Measurements from ENCODE around the gene CCM2.
A peak's percentile ranks its signal among the peaks of the same experiment; 100 is the strongest.

Gene CCM2

GRCh38 chr7:44967571-44968446 is 32.2 kb upstream of the CCM2 start:
- no peak for DNase-seq
- Histone ChIP-seq H3K79me2 (ENCODE audit: low read length) (no peaks in the 10 kb centered on the region), H4K20me1 (ENCODE audit: insufficient read depth, low read length) (no peaks in the 10 kb centered on the region), H3K27me3 (replicated peaks; ENCODE audit: insufficient read depth, low read length) (no peaks in the 10 kb centered on the region), H3K4me1 (ENCODE audit: low read length) (no peaks in the 10 kb centered on the region), H3K36me3 (replicated peaks; ENCODE audit: insufficient read depth, low read length) (no peaks in the 10 kb centered on the region), H3K9me2 (replicated peaks; ENCODE audit: insufficient read depth, low read length) (no peaks in the 10 kb centered on the region), H3F3A (ENCODE audit: insufficient read depth, low read length) (no peaks in the 10 kb centered on the region), H2AFZ (ENCODE audit: low read length) (no peak overlapping the region), H3K9me3 (replicated peaks; ENCODE audit: insufficient read depth, low read length) (no peaks in the 10 kb centered on the region), H3K27ac (ENCODE audit: low read length) (no peak overlapping the region), H3K4me2 (ENCODE audit: low read depth, low read length) (no peak overlapping the region), H3K9ac (ENCODE audit: low read length) (no peak overlapping the region), H3K4me3 (ENCODE audit: low read length) (no peak overlapping the region)
- TF ChIP-seq EZH2 (optimal IDR thresholded peaks at IDR 0.05; ENCODE audit: low read depth, low read length) (no peak), CTCF (IDR thresholded peaks at IDR 0.05; ENCODE audit: low read length) (peak; percentile 21)

- Histone ChIP-seq H4K20me1 (ENCODE audit: insufficient read depth, low read length) (no peaks in the 10 kb centered on the region), H3K4me2 (ENCODE audit: low read depth, low read length) (no peak overlapping the region)
Measured at GRCh38 chr7:44969049-44969700, 30.8 kb upstream of the CCM2 start.

GRCh38 chr7:44969701-44970522 is 30.1 kb upstream of the CCM2 start:
- Histone ChIP-seq H2AFZ (ENCODE audit: low read length) (no peak overlapping the region), H4K20me1 (ENCODE audit: insufficient read depth, low read length) (no peaks in the 10 kb centered on the region)
- TF ChIP-seq CTCF (IDR thresholded peaks at IDR 0.05; ENCODE audit: low read length), result no peak
- no peak for TF ChIP-seq EZH2 (optimal IDR thresholded peaks at IDR 0.05; ENCODE audit: low read depth, low read length)
- TF ChIP-seq EZH2phosphoT487 (IDR thresholded peaks at IDR 0.05; ENCODE audit: low read length), result no peak

More at GRCh38 chr7:44969049-44969700, 30.8 kb upstream of the CCM2 start:
- Histone ChIP-seq H3K9me3 (replicated peaks; ENCODE audit: insufficient read depth, low read length) (no peaks in the 10 kb centered on the region), H3K79me2 (ENCODE audit: low read length) (no peaks in the 10 kb centered on the region), H3K9me2 (replicated peaks; ENCODE audit: insufficient read depth, low read length) (no peaks in the 10 kb centered on the region), H3F3A (ENCODE audit: insufficient read depth, low read length) (no peaks in the 10 kb centered on the region), H3K4me1 (ENCODE audit: low read length) (peaks cover 4% of the 10 kb centered on the region; the same call in 1 of the 2 replicates), H3K36me3 (replicated peaks; ENCODE audit: insufficient read depth, low read length) (no peaks in the 10 kb centered on the region), H3K9ac (ENCODE audit: low read length) (no peak overlapping the region), H2AFZ (ENCODE audit: low read length) (no peak overlapping the region), H3K27ac (ENCODE audit: low read length) (no peak overlapping the region), H3K27me3 (replicated peaks; ENCODE audit: insufficient read depth, low read length) (no peaks in the 10 kb centered on the region), H3K4me3 (ENCODE audit: low read length) (no peak overlapping the region)
- no peak for DNase-seq
- TF ChIP-seq EZH2 (optimal IDR thresholded peaks at IDR 0.05; ENCODE audit: low read depth, low read length) (no peak), CTCF (IDR thresholded peaks at IDR 0.05; ENCODE audit: low read length) (no peak), EZH2phosphoT487 (IDR thresholded peaks at IDR 0.05; ENCODE audit: low read length) (no peak)

More at GRCh38 chr7:44969701-44970522, 30.1 kb upstream of the CCM2 start:
- Histone ChIP-seq H3K79me2 (ENCODE audit: low read length) (no peaks in the 10 kb centered on the region), H3K9me3 (replicated peaks; ENCODE audit: insufficient read depth, low read length) (no peaks in the 10 kb centered on the region), H3F3A (ENCODE audit: insufficient read depth, low read length) (no peaks in the 10 kb centered on the region), H3K27me3 (replicated peaks; ENCODE audit: insufficient read depth, low read length) (no peaks in the 10 kb centered on the region), H3K4me3 (ENCODE audit: low read length) (no peak overlapping the region), H3K4me2 (ENCODE audit: low read depth, low read length) (no peak overlapping the region), H3K27ac (ENCODE audit: low read length) (no peak overlapping the region), H3K36me3 (replicated peaks; ENCODE audit: insufficient read depth, low read length) (no peaks in the 10 kb centered on the region), H3K4me1 (ENCODE audit: low read length) (peaks cover 6% of the 10 kb centered on the region; the same call in 1 of the 2 replicates), H3K9me2 (replicated peaks; ENCODE audit: insufficient read depth, low read length) (no peaks in the 10 kb centered on the region), H3K9ac (ENCODE audit: low read length) (no peak overlapping the region)
- DNase-seq, result no peak
